Kidney epithelial cell (primary cell): ENCODE measurements around the gene NKAIN4. TPM values are rescaled to one million over a fixed set of nuclear protein-coding genes. Genes with fewer than 3 reads are reported as not detected.

Experiments
- DNase-seq: peaks from one replicate; pipeline ENCODE4 v3.0.0-alpha.2; 2010; ENCODE audit warnings: low read depth
- H3K27me3 ChIP-seq: 2 replicates; pipeline ENCODE4 v1.6.0; 2011; ENCODE audit warnings: low read length; ENCODE audit not compliant: control insufficient read depth, insufficient read depth
- H3K36me3 ChIP-seq: 2 replicates; pipeline ENCODE4 v1.5.1; 2011; ENCODE audit warnings: low read length; ENCODE audit not compliant: control insufficient read depth, insufficient read depth
- H3K4me3 ChIP-seq: 2 replicates; pipeline ENCODE4 v1.5.1; 2011; ENCODE audit warnings: low read depth, mild to moderate bottlenecking, control low read depth, low read length
- total RNA-seq: library from RNA; depleted of rRNA; stranded (reverse); fragments of >200 nt; gene quantifications from 2 replicates; pipeline ENCODE4 v1.2.3, GENCODE V29; 2015
- TF ChIP-seq, protein P1 (sequence below): IDR thresholded peaks from 2 replicates; pipeline ENCODE4 v1.5.1; 2011; ENCODE audit warnings: mild to moderate bottlenecking, moderate library complexity, low read length, control low read depth, inconsistent platforms; ENCODE audit not compliant: insufficient read depth, poor library complexity, severe bottlenecking

The NKAIN4 gene
- total RNA-seq, 1 donor from 2014 or later = 65.4 TPM

DNA sequence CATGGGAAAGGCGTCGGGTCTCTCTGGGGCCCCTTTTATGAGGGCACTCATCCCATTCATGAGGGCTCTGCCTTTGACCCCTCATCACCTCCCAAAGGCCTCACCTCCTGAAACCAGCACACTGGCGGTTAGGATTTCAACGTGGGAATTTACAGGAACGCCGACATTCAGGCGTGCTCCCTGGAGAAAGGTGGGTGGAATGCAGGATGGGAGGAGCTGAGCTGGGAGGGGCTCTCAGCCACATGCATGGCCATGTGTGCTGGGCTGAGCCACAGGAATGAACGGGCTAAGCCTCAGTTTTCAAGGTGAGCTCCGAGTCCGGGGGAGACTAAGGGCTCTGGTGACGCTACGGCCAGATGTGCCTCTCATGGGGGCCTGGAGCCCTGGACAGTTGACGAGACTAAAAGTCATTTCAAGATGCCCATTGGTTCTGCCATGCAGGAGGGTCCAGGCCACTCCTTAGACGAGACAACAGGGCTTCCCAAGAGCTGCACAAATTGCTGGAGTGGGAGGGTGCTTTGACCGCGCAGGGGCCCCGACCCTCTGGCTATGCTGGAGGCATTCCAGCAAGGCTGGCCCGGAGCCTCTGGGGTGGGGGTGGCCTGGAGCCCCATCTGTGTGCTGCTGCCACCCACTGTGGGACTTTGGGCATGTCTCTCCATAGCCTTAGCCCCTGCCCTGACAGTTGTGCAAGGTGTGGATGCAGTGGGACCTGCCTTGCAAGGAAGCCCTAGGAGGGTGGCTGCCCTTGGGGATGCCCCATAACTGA lies 14.6 kb upstream of the NKAIN4 start:
- Histone ChIP-seq H3K4me3 (no peak overlapping the region), H3K36me3 (no peaks in the 10 kb centered on the region), H3K27me3 (no peaks in the 10 kb centered on the region)
- TF ChIP-seq, protein P1, sequence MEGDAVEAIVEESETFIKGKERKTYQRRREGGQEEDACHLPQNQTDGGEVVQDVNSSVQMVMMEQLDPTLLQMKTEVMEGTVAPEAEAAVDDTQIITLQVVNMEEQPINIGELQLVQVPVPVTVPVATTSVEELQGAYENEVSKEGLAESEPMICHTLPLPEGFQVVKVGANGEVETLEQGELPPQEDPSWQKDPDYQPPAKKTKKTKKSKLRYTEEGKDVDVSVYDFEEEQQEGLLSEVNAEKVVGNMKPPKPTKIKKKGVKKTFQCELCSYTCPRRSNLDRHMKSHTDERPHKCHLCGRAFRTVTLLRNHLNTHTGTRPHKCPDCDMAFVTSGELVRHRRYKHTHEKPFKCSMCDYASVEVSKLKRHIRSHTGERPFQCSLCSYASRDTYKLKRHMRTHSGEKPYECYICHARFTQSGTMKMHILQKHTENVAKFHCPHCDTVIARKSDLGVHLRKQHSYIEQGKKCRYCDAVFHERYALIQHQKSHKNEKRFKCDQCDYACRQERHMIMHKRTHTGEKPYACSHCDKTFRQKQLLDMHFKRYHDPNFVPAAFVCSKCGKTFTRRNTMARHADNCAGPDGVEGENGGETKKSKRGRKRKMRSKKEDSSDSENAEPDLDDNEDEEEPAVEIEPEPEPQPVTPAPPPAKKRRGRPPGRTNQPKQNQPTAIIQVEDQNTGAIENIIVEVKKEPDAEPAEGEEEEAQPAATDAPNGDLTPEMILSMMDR = no peak
- no peak for DNase-seq

- Histone ChIP-seq H3K4me3 (no peak overlapping the region), H3K36me3 (no peaks in the 10 kb centered on the region), H3K27me3 (no peaks in the 10 kb centered on the region)
- TF ChIP-seq, protein P1 = no peak
- no peak for DNase-seq
Measured at GRCh38 chr20:63268256-63268655, 14.0 kb upstream of the NKAIN4 start.

GRCh38 chr20:63267691-63268090 lies 13.4 kb upstream of the NKAIN4 start:
- no peak overlapping the region for H3K4me3 ChIP-seq
- H3K36me3 ChIP-seq = no peaks in the 10 kb centered on the region
- TF ChIP-seq, protein P1 = no peak
- no peak for DNase-seq
- peaks cover 3% of the 10 kb centered on the region for H3K27me3 ChIP-seq

GRCh38 chr20:63265891-63266515 lies 11.7 kb upstream of the NKAIN4 start:
- DNase-seq = no peak
- peaks cover 13% of the 10 kb centered on the region for H3K27me3 ChIP-seq
- TF ChIP-seq, protein P1 = no peak
- no peaks in the 10 kb centered on the region for H3K36me3 ChIP-seq
- no peak overlapping the region for H3K4me3 ChIP-seq

- DNase-seq = no peak
- Histone ChIP-seq H3K4me3 (no peak overlapping the region), H3K27me3 (peaks cover 27% of the 10 kb centered on the region), H3K36me3 (no peaks in the 10 kb centered on the region)
- TF ChIP-seq, protein P1 = no peak
Measured at GRCh38 chr20:63264519-63264918, 10.3 kb upstream of the NKAIN4 start.
